ENCODE data around the gene SPPL2C. TPM values are rescaled to one million over a fixed set of nuclear protein-coding genes. Genes with fewer than 3 reads are reported as not detected.

SPPL2C gene
- total RNA-seq, 4 donors from 2014 or later, result not detected

- H3K36me3 ChIP-seq, result no peaks in the 10 kb centered on the region
- H3K4me1 ChIP-seq, result no peaks in the 10 kb centered on the region
- H3K27ac ChIP-seq, result no peak overlapping the region
- 87% methylated on average over 13 of the region's 13 CpGs for WGBS
- no peak overlapping the region for H3K4me3 ChIP-seq
- no peaks in the 10 kb centered on the region for H3K9me3 ChIP-seq
- peaks cover 14% of the 10 kb centered on the region for H3K27me3 ChIP-seq
- DNase-seq (ENCODE audit: low spot score in 2 of 2), result no peak
- TF ChIP-seq POLR2AphosphoS5 (IDR thresholded peaks at IDR 0.05) (no peak), EP300 (IDR thresholded peaks at IDR 0.05) (no peak), CTCF (IDR thresholded peaks at IDR 0.05) (no peak), POLR2A (IDR thresholded peaks at IDR 0.05) (no peak)
These were observed 19.7 kb upstream of the SPPL2C start for GRCh38 chr17:45824901-45825492.

GRCh38 chr17:45825792-45826191 is 18.9 kb upstream of the SPPL2C start:
- DNase-seq (ENCODE audit: low spot score in 2 of 2), result no peak
- H3K9me3 ChIP-seq, result no peaks in the 10 kb centered on the region
- no peak overlapping the region for H3K27ac ChIP-seq
- TF ChIP-seq EP300 (IDR thresholded peaks at IDR 0.05) (no peak), POLR2AphosphoS5 (IDR thresholded peaks at IDR 0.05) (no peak), POLR2A (IDR thresholded peaks at IDR 0.05) (no peak), CTCF (IDR thresholded peaks at IDR 0.05) (no peak)
- H3K27me3 ChIP-seq, result peaks cover 20% of the 10 kb centered on the region
- no peaks in the 10 kb centered on the region for H3K36me3 ChIP-seq
- H3K4me1 ChIP-seq, result no peaks in the 10 kb centered on the region
- WGBS, result 92% methylated on average over 10 of the region's 14 CpGs
- H3K4me3 ChIP-seq, result no peak overlapping the region

GRCh38 chr17:45826919-45827588 is 17.6 kb upstream of the SPPL2C start:
- no peak for DNase-seq (ENCODE audit: low spot score in 2 of 2)
- H3K4me1 ChIP-seq, result no peaks in the 10 kb centered on the region
- H3K27me3 ChIP-seq, result peaks cover 22% of the 10 kb centered on the region
- TF ChIP-seq POLR2A (IDR thresholded peaks at IDR 0.05) (no peak), POLR2AphosphoS5 (IDR thresholded peaks at IDR 0.05) (no peak), EP300 (IDR thresholded peaks at IDR 0.05) (no peak), CTCF (IDR thresholded peaks at IDR 0.05) (no peak)
- WGBS, result 93% methylated on average over 16 of the region's 16 CpGs
- no peaks in the 10 kb centered on the region for H3K36me3 ChIP-seq
- H3K27ac ChIP-seq, result no peak overlapping the region
- H3K4me3 ChIP-seq, result no peak overlapping the region
- no peaks in the 10 kb centered on the region for H3K9me3 ChIP-seq

GRCh38 chr17:45828171-45828570 is 16.5 kb upstream of the SPPL2C start:
- DNase-seq (ENCODE audit: low spot score in 2 of 2), result no peak
- WGBS, result 68% methylated on average over 9 of the region's 9 CpGs
- no peaks in the 10 kb centered on the region for H3K36me3 ChIP-seq
- peaks cover 29% of the 10 kb centered on the region for H3K27me3 ChIP-seq
- no peak overlapping the region for H3K4me3 ChIP-seq
- no peaks in the 10 kb centered on the region for H3K9me3 ChIP-seq
- no peak for TF ChIP-seq CTCF (IDR thresholded peaks at IDR 0.05)
- TF ChIP-seq POLR2AphosphoS5 (IDR thresholded peaks at IDR 0.05), result no peak
- TF ChIP-seq POLR2A (IDR thresholded peaks at IDR 0.05), result no peak
- TF ChIP-seq EP300 (IDR thresholded peaks at IDR 0.05), result no peak
- no peaks in the 10 kb centered on the region for H3K4me1 ChIP-seq
- no peak overlapping the region for H3K27ac ChIP-seq

GRCh38 chr17:45828582-45829133 is 16.0 kb upstream of the SPPL2C start:
- Histone ChIP-seq H3K9me3 (no peaks in the 10 kb centered on the region), H3K27ac (no peak overlapping the region), H3K4me1 (no peaks in the 10 kb centered on the region), H3K4me3 (no peak overlapping the region), H3K27me3 (peaks cover 32% of the 10 kb centered on the region), H3K36me3 (no peaks in the 10 kb centered on the region)
- 71% methylated on average over 14 of the region's 15 CpGs for WGBS
- no peak for DNase-seq (ENCODE audit: low spot score in 2 of 2)
- TF ChIP-seq EP300 (IDR thresholded peaks at IDR 0.05), result no peak
- no peak for TF ChIP-seq POLR2AphosphoS5 (IDR thresholded peaks at IDR 0.05)
- no peak for TF ChIP-seq CTCF (IDR thresholded peaks at IDR 0.05)
- TF ChIP-seq POLR2A (IDR thresholded peaks at IDR 0.05), result no peak
